CD4-positive, CD25-positive, alpha-beta regulatory T cell (primary cell): ENCODE results near the gene PDC. TPM values are rescaled to one million over a fixed set of nuclear protein-coding genes. Genes with fewer than 3 reads are reported as not detected.
A peak's percentile ranks its signal among the peaks of the same experiment; 100 is the strongest.
"Not testable (repeated sequence)": the region's sequence is repeated elsewhere in the genome, so short reads cannot be mapped to it uniquely, and the experiment has no call there.

Source experiments
- ATAC-seq, 2 donors: fragments of 150-1000 bp; cut with Tn5 transposase; one replicate each; pipeline ENCODE4 v1.10.0; 2021; ENCODE audit warnings: low read depth in 2 of 2, moderate number of reproducible peaks in 2 of 2, moderate library complexity in 1 of 2
- DNase-seq, 3 donors: peaks; one replicate each; pipeline versions ENCODE4 v3.0.0 to v3.0.0-alpha.2; 2012 to 2022; ENCODE audit warnings: mixed read lengths in 1 of 3
- H3K27ac ChIP-seq: one replicate; pipeline ENCODE4 v1.7.0; 2013; ENCODE audit warnings: mild to moderate bottlenecking, low read length; ENCODE audit not compliant: insufficient read depth, poor library complexity, severe bottlenecking
- H3K27me3 ChIP-seq: one replicate; pipeline ENCODE4 v1.7.0; 2013; ENCODE audit warnings: low read length; ENCODE audit not compliant: control insufficient read depth, insufficient read depth
- H3K36me3 ChIP-seq: one replicate; pipeline ENCODE4 v1.7.0; 2013; ENCODE audit warnings: mild to moderate bottlenecking, low read length, moderate library complexity; ENCODE audit not compliant: control insufficient read depth, insufficient read depth
- H3K4me1 ChIP-seq: 2 replicates; pipeline ENCODE4 v1.7.0; 2013; ENCODE audit warnings: mild to moderate bottlenecking, low read length; ENCODE audit not compliant: insufficient read depth, control insufficient read depth, poor library complexity, severe bottlenecking
- H3K4me3 ChIP-seq: one replicate; pipeline ENCODE4 v1.7.0; 2013; ENCODE audit warnings: low read depth, mild to moderate bottlenecking, low read length, moderate library complexity
- H3K9me3 ChIP-seq, 2 experiments: 1 replicate in 1 of 2; 2 replicates in 1 of 2; pipeline ENCODE4 v1.7.0; 2013; ENCODE audit warnings: low read length in 2 of 2, mild to moderate bottlenecking in 1 of 2, moderate library complexity in 1 of 2; ENCODE audit not compliant: control insufficient read depth in 2 of 2
- H3K27ac Mint-ChIP-seq, 3 donors: one replicate each; pipeline ENCODE4 v1.8.0; 2020 to 2022; ENCODE audit warnings: mild to moderate bottlenecking in 3 of 3, mixed read lengths in 3 of 3, moderate library complexity in 2 of 3
- H3K27me3 Mint-ChIP-seq: one replicate; pipeline ENCODE4 v1.8.0; 2022; ENCODE audit warnings: mild to moderate bottlenecking, mixed read lengths
- H3K36me3 Mint-ChIP-seq: one replicate; pipeline ENCODE4 v1.8.0; 2020; ENCODE audit warnings: mixed read lengths
- H3K4me1 Mint-ChIP-seq, 4 donors: one replicate each; pipeline ENCODE4 v1.8.0; 2020 to 2022; ENCODE audit warnings: mixed read lengths in 4 of 4, mild to moderate bottlenecking in 1 of 4
- H3K4me3 Mint-ChIP-seq, 4 donors: one replicate each; pipeline ENCODE4 v1.8.0; 2020 to 2022; ENCODE audit warnings: mild to moderate bottlenecking in 4 of 4, mixed read lengths in 4 of 4, moderate library complexity in 3 of 4
- H3K9me3 Mint-ChIP-seq, 7 donors: one replicate each; pipeline ENCODE4 v1.8.0; 2020 to 2022; ENCODE audit warnings: mixed read lengths in 7 of 7, mild to moderate bottlenecking in 3 of 7, moderate library complexity in 2 of 7
- polyA plus RNA-seq, 4 donors: library from polyadenylated mRNA; unstranded; fragments of 300-500 nt; fragmentation: Illumina TruSeq; gene quantifications; one replicate each; pipeline ENCODE4 v1.2.3, GENCODE V29; 2021
- total RNA-seq: library from RNA; stranded (reverse); gene quantifications from one replicate; pipeline ENCODE4 v1.2.3, GENCODE V29; 2022

Gene PDC
- total and polyA plus RNA-seq, 5 donors from 2014 or later: not detected

GRCh38 chr1:186463926-186464325 is 3.0 kb upstream of the PDC start:
- H3K27ac ChIP-seq: no peak overlapping the region
- Mint-ChIP-seq H3K4me3 (no peak overlapping the region), H3K4me1 (no peaks in the 10 kb centered on the region), H3K27me3 (peaks cover 11% of the 10 kb centered on the region), H3K9me3 (peaks cover 0 to 3% (median 0%) of the 10 kb centered on the region in 7 donors), H3K36me3 (no peaks in the 10 kb centered on the region), H3K27ac (no peak overlapping the region)
- no peak overlapping the region for H3K4me3 ChIP-seq
- no peaks in the 10 kb centered on the region for H3K36me3 ChIP-seq
- DNase-seq: no peak
- no peaks in the 10 kb centered on the region for H3K4me1 ChIP-seq
- H3K27me3 ChIP-seq: no peaks in the 10 kb centered on the region
- no peak for ATAC-seq
- no peaks in the 10 kb centered on the region for H3K9me3 ChIP-seq

GRCh38 chr1:186463511-186463910 is 2.6 kb upstream of the PDC start:
- ATAC-seq: no peak
- H3K36me3 Mint-ChIP-seq: no peaks in the 10 kb centered on the region

GRCh38 chr1:186459161-186459560 is 1.8 kb downstream of the PDC start:
- not testable (repeated sequence) for H3K4me3 Mint-ChIP-seq, DNase-seq, H3K27me3 ChIP-seq, H3K27ac ChIP-seq, H3K4me1 Mint-ChIP-seq, H3K36me3 Mint-ChIP-seq, H3K9me3 ChIP-seq, ATAC-seq, H3K9me3 Mint-ChIP-seq, H3K36me3 ChIP-seq, H3K27ac Mint-ChIP-seq, H3K27me3 Mint-ChIP-seq, H3K4me3 ChIP-seq, H3K4me1 ChIP-seq

More at GRCh38 chr1:186463511-186463910, 2.6 kb upstream of the PDC start:
- DNase-seq: no peak
- Mint-ChIP-seq H3K4me3 (no peak overlapping the region), H3K9me3 (peaks cover 0 to 3% (median 0%) of the 10 kb centered on the region in 7 donors), H3K27me3 (peaks cover 11% of the 10 kb centered on the region), H3K4me1 (no peaks in the 10 kb centered on the region), H3K27ac (no peak overlapping the region)
- H3K4me3 ChIP-seq: no peak overlapping the region
- H3K4me1 ChIP-seq: no peaks in the 10 kb centered on the region
- no peaks in the 10 kb centered on the region for H3K27me3 ChIP-seq
- no peaks in the 10 kb centered on the region for H3K9me3 ChIP-seq
- no peaks in the 10 kb centered on the region for H3K36me3 ChIP-seq
- H3K27ac ChIP-seq: no peak overlapping the region

GRCh38 chr1:186456729-186457255 is 4.1 kb downstream of the PDC start:
- Histone ChIP-seq H3K36me3 (no peaks in the 10 kb centered on the region), H3K27ac (no peak overlapping the region), H3K27me3 (no peaks in the 10 kb centered on the region), H3K4me1 (no peaks in the 10 kb centered on the region), H3K4me3 (no peak overlapping the region), H3K9me3 (no peaks in the 10 kb centered on the region)
- no peak overlapping the region for H3K4me3 Mint-ChIP-seq
- no peak for DNase-seq
- H3K9me3 Mint-ChIP-seq: no peaks in the 10 kb centered on the region
- peaks cover 0 to 5% (median 0%) of the 10 kb centered on the region in 4 donors for H3K4me1 Mint-ChIP-seq
- no peak overlapping the region for H3K27ac Mint-ChIP-seq
- ATAC-seq: no peak
- H3K36me3 Mint-ChIP-seq: no peaks in the 10 kb centered on the region
- no peaks in the 10 kb centered on the region for H3K27me3 Mint-ChIP-seq

GRCh38 chr1:186454981-186455380 is 5.9 kb downstream of the PDC start:
- H3K27me3 Mint-ChIP-seq: no peaks in the 10 kb centered on the region
- H3K27ac ChIP-seq: no peak overlapping the region
- no peak overlapping the region for H3K4me3 ChIP-seq
- no peak overlapping the region for H3K27ac Mint-ChIP-seq
- H3K9me3 ChIP-seq: no peaks in the 10 kb centered on the region
- no peaks in the 10 kb centered on the region for H3K9me3 Mint-ChIP-seq
- DNase-seq: no peak
- no peaks in the 10 kb centered on the region for H3K4me1 ChIP-seq
- no peaks in the 10 kb centered on the region for H3K36me3 ChIP-seq
- no peak overlapping the region for H3K4me3 Mint-ChIP-seq
- no peaks in the 10 kb centered on the region for H3K36me3 Mint-ChIP-seq
- no peaks in the 10 kb centered on the region for H3K27me3 ChIP-seq
- ATAC-seq: no peak
- peaks cover 0 to 5% (median 0%) of the 10 kb centered on the region in 4 donors for H3K4me1 Mint-ChIP-seq

GRCh38 chr1:186446152-186446551 is 14.8 kb downstream of the PDC start:
- peaks cover 0 to 1% (median 0%) of the 10 kb centered on the region in 7 donors for H3K9me3 Mint-ChIP-seq
- no peaks in the 10 kb centered on the region for H3K27me3 ChIP-seq
- no peaks in the 10 kb centered on the region for H3K36me3 Mint-ChIP-seq
- no peaks in the 10 kb centered on the region for H3K4me1 ChIP-seq
- H3K27ac ChIP-seq: no peak overlapping the region
- peaks cover 6 to 14% (median 9%) of the 10 kb centered on the region in 4 donors for H3K4me1 Mint-ChIP-seq
- DNase-seq (no peak), ATAC-seq (no peak)
- no peak overlapping the region for H3K4me3 Mint-ChIP-seq
- no peak overlapping the region for H3K27ac Mint-ChIP-seq
- no peak overlapping the region for H3K4me3 ChIP-seq
- no peaks in the 10 kb centered on the region for H3K27me3 Mint-ChIP-seq
- H3K9me3 ChIP-seq: no peaks in the 10 kb centered on the region
- H3K36me3 ChIP-seq: no peaks in the 10 kb centered on the region

GRCh38 chr1:186443638-186444037 is 17.3 kb downstream of the PDC start:
- peaks cover under 1% of the 10 kb centered on the region for H3K36me3 Mint-ChIP-seq
- Histone ChIP-seq H3K4me3 (no peak overlapping the region), H3K36me3 (no peaks in the 10 kb centered on the region), H3K27ac (no peak overlapping the region), H3K4me1 (no peaks in the 10 kb centered on the region), H3K27me3 (no peaks in the 10 kb centered on the region), H3K9me3 (no peaks in the 10 kb centered on the region)
- H3K4me1 Mint-ChIP-seq: peaks cover 6 to 16% (median 10%) of the 10 kb centered on the region in 4 donors
- no peaks in the 10 kb centered on the region for H3K27me3 Mint-ChIP-seq
- ATAC-seq: no peak
- H3K27ac Mint-ChIP-seq: no peak overlapping the region
- no peak for DNase-seq
- peaks cover 0 to 1% (median 0%) of the 10 kb centered on the region in 7 donors for H3K9me3 Mint-ChIP-seq
- no peak overlapping the region for H3K4me3 Mint-ChIP-seq

GRCh38 chr1:186442651-186443375 is 18.1 kb downstream of the PDC start:
- no peaks in the 10 kb centered on the region for H3K9me3 Mint-ChIP-seq
- peaks cover 5% of the 10 kb centered on the region for H3K36me3 Mint-ChIP-seq
- peaks cover 6 to 16% (median 10%) of the 10 kb centered on the region in 4 donors for H3K4me1 Mint-ChIP-seq
- no peaks in the 10 kb centered on the region for H3K27me3 ChIP-seq
- H3K27ac ChIP-seq: no peak overlapping the region
- no peak for ATAC-seq
- DNase-seq: peak in 1 of 3 donors; percentile 23
- H3K9me3 ChIP-seq: no peaks in the 10 kb centered on the region
- H3K4me1 ChIP-seq: no peaks in the 10 kb centered on the region
- H3K27ac Mint-ChIP-seq: no peak overlapping the region
- H3K27me3 Mint-ChIP-seq: no peaks in the 10 kb centered on the region
- H3K36me3 ChIP-seq: no peaks in the 10 kb centered on the region
- no peak overlapping the region for H3K4me3 Mint-ChIP-seq
- H3K4me3 ChIP-seq: no peak overlapping the region
